H1 (cell line): ENCODE data around the gene PVALB. TPM values are rescaled to one million over a fixed set of nuclear protein-coding genes. Genes with fewer than 3 reads are reported as not detected.

ENCODE experiments used
- CTCF ChIA-PET: fragments of 300-600 bp; sonication (Branson Sonifier 250); formaldehyde crosslinking; loops from one replicate; lab custom pipeline; 2021; ENCODE audit not compliant: partially characterized antibody; lab: Charles Lee
- POLR2A ChIA-PET: fragments of 300-600 bp; sonication (Branson Sonifier 250); formaldehyde crosslinking; loops from one replicate; lab custom pipeline; 2021; ENCODE audit warnings: inconsistent platforms; ENCODE audit not compliant: partially characterized antibody; lab: Charles Lee
- DNase-seq, 2 experiments: peaks; one replicate each; pipeline versions ENCODE4 v3.0.0 to v3.0.0-alpha.2; 2010 to 2022; ENCODE audit warnings: low spot score in 2 of 2, low read depth in 1 of 2, mixed read lengths in 1 of 2
- FAIRE-seq: peaks from 2 replicates; lab custom pipeline; 2011; peaks lifted over from hg19 to GRCh38; lab: Jason Lieb, UNC
- H2AFZ ChIP-seq: 2 replicates; pipeline ENCODE4 v1.8.1; 2012; ENCODE audit warnings: low read length, inconsistent platforms
- H2AK5ac ChIP-seq: 2 replicates; pipeline ENCODE4 v1.6.1; 2013; ENCODE audit warnings: low read depth, low read length
- H2BK120ac ChIP-seq: replicated peaks from 2 replicates; pipeline ENCODE3; 2013; ENCODE audit warnings: low read depth, low read length, inconsistent platforms
- H2BK12ac ChIP-seq: 2 replicates; pipeline ENCODE4 v1.6.1; 2013; ENCODE audit warnings: low read depth, low read length
- H2BK15ac ChIP-seq: 2 replicates; pipeline ENCODE4 v1.6.1; 2013; ENCODE audit warnings: low read length
- H2BK20ac ChIP-seq: 2 replicates; pipeline ENCODE4 v1.6.1; 2013; ENCODE audit warnings: low read length
- H2BK5ac ChIP-seq: 2 replicates; pipeline ENCODE4 v1.6.1; 2013; ENCODE audit warnings: low read depth, low read length
- H3K14ac ChIP-seq: 2 replicates; pipeline ENCODE4 v1.6.1; 2013; ENCODE audit warnings: inconsistent platforms; ENCODE audit not compliant: insufficient read length
- H3K18ac ChIP-seq: 2 replicates; pipeline ENCODE4 v1.6.1; 2013; ENCODE audit warnings: low read length; ENCODE audit errors: extremely low read depth
- H3K23ac ChIP-seq: 2 replicates; pipeline ENCODE4 v1.6.1; 2013; ENCODE audit warnings: inconsistent platforms; ENCODE audit not compliant: insufficient read length
- H3K23me2 ChIP-seq: 2 replicates; pipeline ENCODE4 v1.6.1; 2013; ENCODE audit warnings: low read depth, low read length
- H3K27ac ChIP-seq: 2 replicates; pipeline ENCODE4 v1.6.1; 2011; ENCODE audit warnings: low read depth, low read length, inconsistent platforms
- H3K27me3 ChIP-seq, 4 experiments: replicated peaks in 1 of 4; 1 replicate in 1 of 4; 2 replicates in 3 of 4; pipeline versions ENCODE4 v1.6.1 to v1.8.1; 2011 to 2013; ENCODE audit warnings: low read length in 3 of 4, mild to moderate bottlenecking in 3 of 4, inconsistent platforms in 2 of 4, mixed read lengths in 2 of 4, moderate library complexity in 1 of 4; ENCODE audit not compliant: control insufficient read depth in 3 of 4, insufficient read depth in 3 of 4; ENCODE audit errors: extremely low read depth in 1 of 4
- H3K36me3 ChIP-seq, 4 experiments: 2 replicates each; pipeline versions ENCODE4 v1.6.1 to v1.8.1; 2011 to 2013; ENCODE audit warnings: mild to moderate bottlenecking in 4 of 4, low read length in 3 of 4, moderate library complexity in 2 of 4, control low read depth in 1 of 4, inconsistent platforms in 1 of 4; ENCODE audit not compliant: insufficient read depth in 4 of 4, control insufficient read depth in 2 of 4
- H3K4ac ChIP-seq: replicated peaks from 2 replicates; pipeline ENCODE3; 2013; ENCODE audit warnings: low read length, low read depth, mixed read lengths, inconsistent platforms; ENCODE audit not compliant: insufficient read length
- H3K4me1 ChIP-seq, 4 experiments: replicated peaks in 1 of 4; 1 replicate in 1 of 4; 2 replicates in 3 of 4; pipeline versions ENCODE4 v1.6.1 to v1.8.1; 2011 to 2013; ENCODE audit warnings: low read length in 3 of 4, inconsistent platforms in 2 of 4, mixed read lengths in 1 of 4; ENCODE audit not compliant: insufficient read depth in 4 of 4, control insufficient read depth in 3 of 4
- H3K4me2 ChIP-seq, 2 experiments: 2 replicates each; pipeline versions ENCODE4 v1.6.1 to v1.8.1; 2011 to 2013; ENCODE audit warnings: low read depth in 2 of 2, low read length in 2 of 2, control low read depth in 1 of 2, inconsistent platforms in 1 of 2, mild to moderate bottlenecking in 1 of 2; ENCODE audit not compliant: insufficient read depth in 1 of 2
- H3K4me3 ChIP-seq, 4 experiments: fragments of 200-600, 300-600 bp in 1 of 4; sonication (generic), shearing (Covaris generic), sonication (Bioruptor Twin) in 1 of 4; 2 replicates each; pipeline versions ENCODE4 v1.5.1 to v1.8.1; 2011 to 2016; ENCODE audit warnings: low read length in 4 of 4, low read depth in 3 of 4, control low read depth in 2 of 4, inconsistent platforms in 2 of 4, mild to moderate bottlenecking in 2 of 4, mixed read lengths in 1 of 4, moderate library complexity in 1 of 4; ENCODE audit not compliant: insufficient read depth in 2 of 4; ENCODE audit errors: extremely low read depth in 1 of 4
- H3K56ac ChIP-seq: replicated peaks from 2 replicates; pipeline ENCODE3; 2013; ENCODE audit warnings: low read depth, mild to moderate bottlenecking, mixed read lengths, low read length, inconsistent platforms; ENCODE audit not compliant: insufficient read length
- H3K79me1 ChIP-seq: 2 replicates; pipeline ENCODE4 v1.6.1; 2013; ENCODE audit warnings: low read depth, low read length, control low read depth
- H3K79me2 ChIP-seq, 2 experiments: 2 replicates each; pipeline versions ENCODE4 v1.6.1 to v1.8.1; 2012 to 2013; ENCODE audit warnings: low read length in 2 of 2, mild to moderate bottlenecking in 2 of 2, inconsistent platforms in 1 of 2; ENCODE audit not compliant: insufficient read depth in 2 of 2, control insufficient read depth in 1 of 2
- H3K9ac ChIP-seq, 4 experiments: replicated peaks in 1 of 4; 1 replicate in 1 of 4; 2 replicates in 3 of 4; pipeline versions ENCODE4 v1.6.1 to v1.8.1; 2011 to 2013; ENCODE audit warnings: low read depth in 3 of 4, low read length in 3 of 4, control low read depth in 2 of 4, mild to moderate bottlenecking in 2 of 4, moderate library complexity in 2 of 4, inconsistent platforms in 1 of 4; ENCODE audit errors: extremely low read depth in 1 of 4
- H3K9me3 ChIP-seq, 2 experiments: 2 replicates each; pipeline versions ENCODE4 v1.6.1 to v1.8.1; 2012 to 2013; ENCODE audit warnings: mild to moderate bottlenecking in 2 of 2, moderate library complexity in 2 of 2, control low read depth in 1 of 2, inconsistent platforms in 1 of 2, low read depth in 1 of 2, low read length in 1 of 2, mixed read lengths in 1 of 2; ENCODE audit not compliant: insufficient read depth in 2 of 2
- H4K20me1 ChIP-seq, 2 experiments: replicated peaks in 1 of 2; 2 replicates each; pipeline versions ENCODE3 to v1.8.1; 2011 to 2013; ENCODE audit warnings: inconsistent platforms in 2 of 2, low read length in 2 of 2, mild to moderate bottlenecking in 1 of 2; ENCODE audit not compliant: insufficient read depth in 2 of 2, control insufficient read depth in 1 of 2
- H4K5ac ChIP-seq: 2 replicates; pipeline ENCODE4 v1.6.1; 2013; ENCODE audit warnings: low read length, low read depth, mixed read lengths, inconsistent platforms; ENCODE audit not compliant: insufficient read length
- H4K8ac ChIP-seq: 2 replicates; pipeline ENCODE4 v1.8.0; 2013; ENCODE audit warnings: mild to moderate bottlenecking, moderate library complexity, low read length, inconsistent platforms; ENCODE audit not compliant: insufficient read depth; ENCODE audit errors: extremely low read depth
- H4K91ac ChIP-seq: replicated peaks from 2 replicates; pipeline ENCODE3; 2013; ENCODE audit warnings: low read length, mixed read lengths, inconsistent platforms; ENCODE audit not compliant: insufficient read length
- ASH2L ChIP-seq: fragments of 200-600, 300-600 bp; sonication (generic); IDR thresholded peaks from one replicate; pipeline ENCODE4 v1.7.1; 2017; ENCODE audit warnings: low read length
- ATF3 ChIP-seq: IDR thresholded peaks from 2 replicates; pipeline ENCODE4 v1.6.1; 2011; ENCODE audit warnings: low read depth, mild to moderate bottlenecking, low read length; ENCODE audit not compliant: insufficient read depth
- BRCA1 ChIP-seq: IDR thresholded peaks from 2 replicates; pipeline ENCODE4 v1.6.1; 2012; ENCODE audit warnings: low read depth, low read length, improper control_type of control experiment
- CBX8 ChIP-seq: fragments of 300-800, 300-1000 bp; sonication (generic); IDR thresholded peaks from 2 replicates; pipeline ENCODE4 v1.7.1; 2016; ENCODE audit warnings: low read depth, low read length, borderline replicate concordance
- E2F6 ChIP-seq: IDR thresholded peaks from 2 replicates; pipeline ENCODE4 v1.6.1; 2012; ENCODE audit warnings: inconsistent platforms
- EGR1 ChIP-seq: IDR thresholded peaks from 2 replicates; pipeline ENCODE4 v1.6.1; 2011; ENCODE audit warnings: low read depth, low read length, borderline replicate concordance
- HDAC6 ChIP-seq: IDR thresholded peaks from one replicate; pipeline ENCODE4 v1.7.1; 2012; ENCODE audit warnings: low read depth, mild to moderate bottlenecking, inconsistent platforms, low read length, moderate library complexity
- KDM1A ChIP-seq: fragments of 200-600, 300-600 bp; sonication (generic); IDR thresholded peaks from 2 replicates; pipeline ENCODE4 v1.7.1; 2016; ENCODE audit warnings: mild to moderate bottlenecking, low read length, borderline replicate concordance
- KDM5A ChIP-seq: fragments of 200-600 bp; IDR thresholded peaks from 2 replicates; pipeline ENCODE4 v1.7.1; 2012; ENCODE audit warnings: mild to moderate bottlenecking, low read length, inconsistent platforms, mixed read lengths
- RAD21 ChIP-seq, 2 experiments: IDR thresholded peaks in 1 of 2; conservative IDR thresholded peaks in 1 of 2; 2 replicates each; pipeline ENCODE4 v1.6.1; 2011; ENCODE audit warnings: low read depth in 2 of 2, low read length in 2 of 2, improper control_type of control experiment in 1 of 2, inconsistent platforms in 1 of 2, mild to moderate bottlenecking in 1 of 2, moderate library complexity in 1 of 2
- YY1 ChIP-seq: IDR thresholded peaks from 2 replicates; pipeline ENCODE4 v1.6.1; 2011; ENCODE audit warnings: low read depth, mild to moderate bottlenecking, low read length
- WGBS, 2 experiments: shearing (Covaris generic) in 1 of 2; methylation state at CpG; one replicate each; pipeline versions ENCODE4 v1.1.6 to v1.1.7; 2013 to 2015; ENCODE audit warnings: low lambda C conversion rate in 2 of 2, mixed read lengths in 2 of 2, inconsistent platforms in 1 of 2, low coverage in 1 of 2, missing lambda C conversion rate in 1 of 2; ENCODE audit not compliant: insufficient replicate concordance in 2 of 2, insufficient coverage in 1 of 2, insufficient read length in 1 of 2; ENCODE audit errors: extremely low coverage in 1 of 2, missing lambda C conversion rate in 1 of 2; 5-methylcytosine and 5-hydroxymethylcytosine counted together
- polyA plus RNA-seq, 7 experiments: library from polyadenylated mRNA; depleted of rRNA in 3 of 7; stranded (reverse) in 5 of 7; unstranded in 2 of 7; fragments of >200 nt in 5 of 7; fragments of 200-250 nt in 2 of 7; gene quantifications; 1 replicate in 5 of 7; 2 replicates in 1 of 7; 4 replicates in 1 of 7; pipeline versions ENCODE4 v1.2.1 to v1.2.3, GENCODE V29; 2011 to 2013; ENCODE audit warnings: missing spikeins in 2 of 7, mixed read lengths in 2 of 7
- total RNA-seq: library from RNA; stranded (reverse); fragmentation: NEBNext Ultra II Directional; extraction: Animal tissue kit (Norgen Biotek cat#: 25700); gene quantifications from 2 replicates; pipeline ENCODE4 v1.2.1, GENCODE V29; 2021

The PVALB gene
- total and polyA plus RNA-seq, 2 of the 8 experiments (the other 6 are each of a cell fraction or from before 2014, with no cell fraction given), result 1.7 to 5.4 TPM

- H3K27me3 ChIP-seq, result peaks cover 21 to 53% (median 40%) of the 10 kb centered on the region in 4 experiments
- 80% methylated on average over 6 of the region's 6 CpGs; no CpG with 5 or more reads in 1 of the 2 experiments for WGBS, 2 experiments
- no peak overlapping the region for H2BK120ac ChIP-seq
- TF ChIP-seq KDM1A (no peak), YY1 (no peak), ASH2L (no peak), BRCA1 (no peak), KDM5A (no peak), CBX8 (no peak), EGR1 (no peak), ATF3 (no peak), HDAC6 (no peak), E2F6 (no peak), RAD21 (IDR thresholded peaks at IDR 0.05 in 1 of 2, conservative IDR thresholded peaks at IDR 0.05 in 1 of 2; ENCODE audit: low read depth in 2 of 2, low read length in 2 of 2) (no peak)
Measured at GRCh38 chr22:36818010-36818642, 1.3 kb upstream of the PVALB start.

More at GRCh38 chr22:36818010-36818642, 1.3 kb upstream of the PVALB start:
- POLR2A ChIA-PET, result interaction anchor here (2.0 kb wide), 1 partner anchor 14 kb away, joined by 6 read pairs; no protein-coding TSS in a partner anchor
- Histone ChIP-seq H4K5ac (no peak overlapping the region), H3K36me3 (no peaks in the 10 kb centered on the region), H3K23me2 (peaks cover 11% of the 10 kb centered on the region), H2AFZ (no peak overlapping the region), H3K79me2 (no peaks in the 10 kb centered on the region), H3K79me1 (no peaks in the 10 kb centered on the region), H3K4me3 (no peak overlapping the region), H3K14ac (no peak overlapping the region), H3K18ac (no peak overlapping the region), H4K8ac (no peak overlapping the region; the same call in 1 of the 2 replicates), H4K20me1 (no peaks in the 10 kb centered on the region), H3K23ac (no peak overlapping the region), H3K9ac (no peak overlapping the region), H4K91ac (no peak overlapping the region), H2BK12ac (peak overlapping the region; percentile 60; the same call in 1 of the 2 replicates), H3K27ac (no peak overlapping the region), H3K56ac (no peak overlapping the region), H3K9me3 (no peaks in the 10 kb centered on the region), H2BK5ac (no peak overlapping the region), H2BK15ac (0 out of 2 replicates have a peak overlapping the region, but pooled peaks have one; percentile 18), H2AK5ac (peak overlapping the region; percentile 79; the same call in 1 of the 2 replicates), H3K4ac (no peak overlapping the region), H3K4me2 (peak overlapping the region in 1 of 2 experiments; percentile 70; a peak in 1 of 4 replicates), H3K4me1 (peaks cover 0 to 22% (median 13%) of the 10 kb centered on the region in 4 experiments; a peak in 6 of 7 replicates), H2BK20ac (0 out of 2 replicates have a peak overlapping the region, but pooled peaks have one; percentile 61)
- CTCF ChIA-PET, result interaction anchor here (0.7 to 3.9 kb wide), 7 partner anchors 14 to 161 kb away, joined by 3 to 16 read pairs (median 4); no protein-coding TSS in a partner anchor
- DNase-seq (no peak), FAIRE-seq (no peak)
